ENCODE data around the gene RAB29.

RAB29 gene

GRCh38 chr1:205748403-205749233 is 26.7 kb downstream of the RAB29 start:
- in situ Hi-C loops (cut with MboI; ENCODE audit: low sequenced_read_pairs, unreplicated experiment) = no loop called here
- TF ChIP-seq CTCF (IDR thresholded peaks at IDR 0.05; ENCODE audit: borderline replicate concordance, control extremely low read depth, extremely low read depth, insufficient read depth, missing control alignments) = no peak
- DNase-seq (ENCODE audit: low spot score) = no peak

GRCh38 chr1:205746757-205747412 is 28.4 kb downstream of the RAB29 start:
- in situ Hi-C loops (cut with MboI; ENCODE audit: low sequenced_read_pairs, unreplicated experiment) = no loop called here
- DNase-seq (ENCODE audit: low spot score) = no peak
- no peak for TF ChIP-seq CTCF (IDR thresholded peaks at IDR 0.05; ENCODE audit: borderline replicate concordance, control extremely low read depth, extremely low read depth, insufficient read depth, missing control alignments)

GRCh38 chr1:205744403-205744802 is 30.9 kb downstream of the RAB29 start:
- TF ChIP-seq CTCF (IDR thresholded peaks at IDR 0.05; ENCODE audit: borderline replicate concordance, control extremely low read depth, extremely low read depth, insufficient read depth, missing control alignments) = no peak
- in situ Hi-C loops (cut with MboI; ENCODE audit: low sequenced_read_pairs, unreplicated experiment) = no loop called here
- no peak for DNase-seq (ENCODE audit: low spot score)

GRCh38 chr1:205743977-205744376 is 31.3 kb downstream of the RAB29 start:
- TF ChIP-seq CTCF (IDR thresholded peaks at IDR 0.05; ENCODE audit: borderline replicate concordance, control extremely low read depth, extremely low read depth, insufficient read depth, missing control alignments) = no peak
- no peak for DNase-seq (ENCODE audit: low spot score)
- in situ Hi-C loops (cut with MboI; ENCODE audit: low sequenced_read_pairs, unreplicated experiment) = no loop called here

- no peak for DNase-seq (ENCODE audit: low spot score)
- TF ChIP-seq CTCF (IDR thresholded peaks at IDR 0.05; ENCODE audit: borderline replicate concordance, control extremely low read depth, extremely low read depth, insufficient read depth, missing control alignments) = no peak
- in situ Hi-C loops (cut with MboI; ENCODE audit: low sequenced_read_pairs, unreplicated experiment) = no loop called here
Measured at GRCh38 chr1:205741681-205742080, 33.6 kb downstream of the RAB29 start.

GRCh38 chr1:205739348-205740160 is 35.7 kb downstream of the RAB29 start:
- TF ChIP-seq CTCF (IDR thresholded peaks at IDR 0.05; ENCODE audit: borderline replicate concordance, control extremely low read depth, extremely low read depth, insufficient read depth, missing control alignments) = no peak
- DNase-seq (ENCODE audit: low spot score) = no peak
- in situ Hi-C loops (cut with MboI; ENCODE audit: low sequenced_read_pairs, unreplicated experiment) = no loop called here
